ENCODE data around the gene MYT1. TPM values are rescaled to one million over a fixed set of nuclear protein-coding genes. Genes with fewer than 3 reads are reported as not detected.

MYT1 gene
- total RNA-seq, 3 donors from 2014 or later, result under 0.01 TPM; not detected in 2

DNA sequence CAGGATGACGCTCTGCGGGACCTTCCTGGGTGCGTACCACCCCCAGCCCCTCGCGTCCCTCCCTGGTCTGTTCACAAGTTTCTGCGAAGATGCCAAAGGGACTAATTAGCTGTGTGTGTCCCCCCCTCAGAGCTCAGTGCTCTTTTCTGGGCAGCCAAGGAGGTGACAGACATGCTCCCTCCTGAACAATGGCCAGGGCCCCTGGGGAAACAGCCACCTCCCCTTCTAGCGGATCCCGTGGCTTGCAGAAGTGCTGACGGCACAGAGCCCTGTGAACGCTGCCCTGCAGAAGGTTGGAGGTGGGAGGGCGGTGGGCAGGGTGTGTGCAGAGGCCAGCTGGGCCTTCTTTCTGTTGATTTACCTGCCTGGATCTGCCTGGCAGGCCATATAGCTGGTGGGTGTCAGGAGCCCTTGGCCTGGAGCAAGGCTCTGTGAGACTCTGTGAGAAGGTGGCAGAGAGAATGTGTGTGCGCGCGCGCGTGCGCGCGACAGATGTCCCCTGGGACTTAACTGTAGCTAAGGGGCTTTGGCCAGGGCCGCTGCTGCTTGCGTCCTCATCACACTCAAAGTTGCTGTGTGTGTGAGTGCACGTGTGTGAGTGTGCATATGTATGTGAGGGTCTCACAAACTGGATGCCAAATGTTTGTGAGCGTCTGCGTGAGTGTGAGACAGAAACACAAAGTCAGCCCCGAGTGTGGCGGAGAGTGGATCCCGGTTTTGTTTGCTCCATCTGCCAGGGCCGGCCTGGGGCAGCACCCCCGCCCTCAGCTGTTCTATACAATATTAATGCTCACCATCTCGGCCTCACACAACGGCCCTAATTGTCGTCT is 3.5 kb upstream of the MYT1 start:
- DNase-seq (ENCODE audit: low spot score in 2 of 2), result no peak
- Histone ChIP-seq H3K4me3 (no peak overlapping the region), H3K27ac (no peak overlapping the region), H3K9me3 (no peaks in the 10 kb centered on the region), H3K4me1 (no peaks in the 10 kb centered on the region), H3K36me3 (no peaks in the 10 kb centered on the region), H3K27me3 (peaks cover 2 to 88% of the 10 kb centered on the region in 2 donors)
- TF ChIP-seq, protein P1, sequence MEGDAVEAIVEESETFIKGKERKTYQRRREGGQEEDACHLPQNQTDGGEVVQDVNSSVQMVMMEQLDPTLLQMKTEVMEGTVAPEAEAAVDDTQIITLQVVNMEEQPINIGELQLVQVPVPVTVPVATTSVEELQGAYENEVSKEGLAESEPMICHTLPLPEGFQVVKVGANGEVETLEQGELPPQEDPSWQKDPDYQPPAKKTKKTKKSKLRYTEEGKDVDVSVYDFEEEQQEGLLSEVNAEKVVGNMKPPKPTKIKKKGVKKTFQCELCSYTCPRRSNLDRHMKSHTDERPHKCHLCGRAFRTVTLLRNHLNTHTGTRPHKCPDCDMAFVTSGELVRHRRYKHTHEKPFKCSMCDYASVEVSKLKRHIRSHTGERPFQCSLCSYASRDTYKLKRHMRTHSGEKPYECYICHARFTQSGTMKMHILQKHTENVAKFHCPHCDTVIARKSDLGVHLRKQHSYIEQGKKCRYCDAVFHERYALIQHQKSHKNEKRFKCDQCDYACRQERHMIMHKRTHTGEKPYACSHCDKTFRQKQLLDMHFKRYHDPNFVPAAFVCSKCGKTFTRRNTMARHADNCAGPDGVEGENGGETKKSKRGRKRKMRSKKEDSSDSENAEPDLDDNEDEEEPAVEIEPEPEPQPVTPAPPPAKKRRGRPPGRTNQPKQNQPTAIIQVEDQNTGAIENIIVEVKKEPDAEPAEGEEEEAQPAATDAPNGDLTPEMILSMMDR (IDR thresholded peaks at IDR 0.05), result no peak
- TF ChIP-seq POLR2AphosphoS5 (IDR thresholded peaks at IDR 0.05) (no peak), POLR2A (IDR thresholded peaks at IDR 0.05) (no peak)
- intact Hi-C loops (cut with DNase I; ENCODE audit: low total_unique reads), result no loop called here

DNA sequence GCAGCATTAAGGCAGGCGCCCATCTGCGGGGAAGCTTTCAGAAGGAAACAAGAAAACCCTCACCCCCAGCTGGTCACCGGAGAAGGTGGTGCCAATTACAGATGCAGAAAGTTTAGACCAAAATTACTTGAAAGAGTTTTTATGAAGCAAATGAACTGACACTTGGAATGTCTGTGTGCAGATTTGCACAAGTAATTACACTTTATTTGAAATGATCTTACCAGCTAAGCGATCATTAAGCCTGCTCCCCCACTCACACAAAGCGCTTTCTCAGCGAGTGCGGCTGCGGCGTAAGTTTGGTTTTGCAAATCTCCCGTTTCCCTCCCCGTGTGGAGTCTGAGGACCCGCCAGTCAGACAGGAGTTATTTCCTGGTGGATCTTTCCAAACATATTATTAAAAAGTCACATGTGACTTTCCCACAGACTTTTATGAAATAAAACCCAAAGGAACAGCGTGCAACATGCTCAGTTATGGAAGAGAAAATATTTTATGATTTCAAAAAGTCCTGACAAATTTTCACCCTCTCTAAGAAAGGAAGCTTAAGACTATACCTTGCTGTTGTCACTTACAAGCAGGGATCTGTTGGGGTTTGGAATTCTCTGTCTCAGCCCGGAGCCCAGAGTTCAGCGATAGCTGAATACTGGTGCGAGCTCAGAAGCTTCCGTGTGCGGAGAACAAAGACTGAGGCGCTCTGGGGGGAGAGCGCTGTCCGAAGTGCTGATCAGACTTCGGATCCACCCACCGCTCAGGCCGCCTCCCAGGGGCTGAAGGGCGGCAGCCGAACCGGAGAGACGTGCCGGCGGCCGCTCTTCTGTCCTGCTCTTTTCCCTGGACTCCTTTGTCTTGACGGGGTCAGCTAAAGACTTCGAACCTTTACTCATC is 2.7 kb upstream of the MYT1 start:
- no peaks in the 10 kb centered on the region for H3K9me3 ChIP-seq
- no peaks in the 10 kb centered on the region for H3K4me1 ChIP-seq
- H3K27ac ChIP-seq, result no peak overlapping the region
- intact Hi-C loops (cut with DNase I; ENCODE audit: low total_unique reads), result no loop called here
- H3K4me3 ChIP-seq, result no peak overlapping the region
- peaks cover 2 to 90% of the 10 kb centered on the region in 2 donors for H3K27me3 ChIP-seq
- no peaks in the 10 kb centered on the region for H3K36me3 ChIP-seq
- TF ChIP-seq, protein P1 (IDR thresholded peaks at IDR 0.05), result no peak
- TF ChIP-seq POLR2A (IDR thresholded peaks at IDR 0.05) (no peak), POLR2AphosphoS5 (IDR thresholded peaks at IDR 0.05) (no peak)
- DNase-seq (ENCODE audit: low spot score in 2 of 2), result no peak

DNA sequence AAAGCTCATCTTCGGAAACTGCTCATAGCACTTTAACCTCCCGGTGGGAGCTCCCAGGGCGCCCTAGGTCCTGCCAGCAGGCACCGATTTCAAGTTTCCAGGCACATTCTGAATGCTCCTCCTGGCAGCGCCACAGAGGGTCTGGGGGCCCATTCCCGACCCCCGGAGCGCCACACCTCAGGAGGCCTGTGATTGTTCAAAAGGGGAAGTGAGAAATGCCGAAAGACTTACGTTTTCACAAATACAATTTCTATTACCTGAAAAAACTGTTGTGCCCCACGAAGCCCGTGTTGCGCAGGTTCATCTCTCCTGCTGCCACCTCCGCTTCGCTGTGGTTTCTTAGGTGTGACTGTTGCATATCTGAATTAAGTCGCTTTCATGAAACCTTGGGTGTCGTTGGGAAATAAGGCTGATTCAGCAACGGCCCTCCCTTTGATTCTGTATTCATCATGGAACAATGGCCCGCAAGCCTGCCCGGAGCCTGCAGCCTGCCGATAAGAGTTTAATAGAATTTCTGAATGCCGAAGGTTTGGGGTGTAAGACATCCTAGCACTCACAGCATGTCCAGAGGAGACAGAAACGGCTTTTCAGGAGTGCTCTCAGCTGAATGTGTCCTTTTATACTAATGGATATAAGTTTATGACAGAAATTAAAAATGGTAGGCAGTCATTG is 1.9 kb upstream of the MYT1 start:
- no peak overlapping the region for H3K4me3 ChIP-seq
- no peak overlapping the region for H3K27ac ChIP-seq
- H3K9me3 ChIP-seq, result no peaks in the 10 kb centered on the region
- TF ChIP-seq POLR2AphosphoS5 (IDR thresholded peaks at IDR 0.05), result no peak
- TF ChIP-seq, protein P1 (IDR thresholded peaks at IDR 0.05), result no peak
- no peak for TF ChIP-seq POLR2A (IDR thresholded peaks at IDR 0.05)
- no peak for DNase-seq (ENCODE audit: low spot score in 2 of 2)
- intact Hi-C loops (cut with DNase I; ENCODE audit: low total_unique reads), result no loop called here
- H3K27me3 ChIP-seq, result peaks cover 2 to 90% of the 10 kb centered on the region in 2 donors
- no peaks in the 10 kb centered on the region for H3K4me1 ChIP-seq
- H3K36me3 ChIP-seq, result no peaks in the 10 kb centered on the region

DNA sequence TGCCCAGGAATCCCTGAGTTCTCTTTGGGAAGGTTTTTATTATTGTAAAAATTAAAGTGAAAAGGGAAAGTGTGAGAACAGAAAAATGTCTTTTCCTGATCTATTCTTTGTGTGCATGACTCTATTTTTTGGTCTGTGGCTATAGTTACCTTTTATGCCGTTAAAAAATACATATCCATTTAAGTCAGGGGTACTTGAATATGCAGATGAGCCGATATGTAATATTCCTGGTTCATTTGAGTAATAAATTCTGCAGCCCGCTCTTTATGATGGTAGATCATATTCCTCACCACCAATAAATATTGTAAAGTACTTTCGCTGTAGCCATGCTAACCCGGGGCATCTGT is 503 bp upstream of the MYT1 start:
- H3K9me3 ChIP-seq, result no peaks in the 10 kb centered on the region
- peaks cover 2 to 87% of the 10 kb centered on the region in 2 donors for H3K27me3 ChIP-seq
- H3K4me1 ChIP-seq, result no peaks in the 10 kb centered on the region
- intact Hi-C loops (cut with DNase I; ENCODE audit: low total_unique reads), result no loop called here
- no peak overlapping the region for H3K27ac ChIP-seq
- no peak for DNase-seq (ENCODE audit: low spot score in 2 of 2)
- TF ChIP-seq, protein P1 (IDR thresholded peaks at IDR 0.05), result no peak
- no peak for TF ChIP-seq POLR2AphosphoS5 (IDR thresholded peaks at IDR 0.05)
- TF ChIP-seq POLR2A (IDR thresholded peaks at IDR 0.05), result no peak
- H3K36me3 ChIP-seq, result no peaks in the 10 kb centered on the region
- no peak overlapping the region for H3K4me3 ChIP-seq

Measured in breast epithelium (tissue), 4 donors.